HG03460 (cell line): ENCODE data around the gene CSKMT.

Experiments used
- ATAC-seq: cut with Tn5 transposase; IDR thresholded peaks from one replicate; pipeline ENCODE4 v1.9.1; 2021; ENCODE audit not compliant: unreplicated experiment

CSKMT gene

GRCh38 chr11:62715150-62716130 lies 50.3 kb downstream of the CSKMT start:
- ATAC-seq, result no peak

DNA sequence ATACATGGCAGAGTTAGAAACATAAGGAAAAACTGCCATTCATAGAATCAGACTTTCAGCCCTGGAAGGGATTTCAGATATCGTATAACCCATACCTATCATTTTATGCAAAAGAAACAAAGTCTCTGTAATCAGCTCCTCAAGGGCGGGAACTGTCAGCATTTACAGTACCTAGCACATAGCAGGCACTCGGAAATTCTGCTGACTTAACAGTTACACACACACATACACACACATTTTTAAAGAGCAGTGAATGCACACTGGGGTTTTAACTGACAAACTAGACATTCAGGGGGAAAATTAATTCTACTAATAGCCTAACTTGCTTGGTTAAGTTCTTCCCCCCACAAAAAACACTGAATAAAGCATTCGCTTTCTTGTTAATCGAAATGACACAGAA lies 51.1 kb downstream of the CSKMT start:
- no peak for ATAC-seq

- no peak for ATAC-seq
Measured at GRCh38 chr11:62716816-62717215, 51.7 kb downstream of the CSKMT start.
